Neural cell (in vitro differentiated cells): ENCODE data around the gene CRYBB1. TPM values are rescaled to one million over a fixed set of nuclear protein-coding genes. Genes with fewer than 3 reads are reported as not detected.

ENCODE experiments used
- H2AFZ ChIP-seq: fragments of 200-600, 300-800 bp; sonication (generic), shearing (Covaris generic); 2 replicates; pipeline ENCODE4 v1.6.0; 2014; ENCODE audit warnings: low read depth, mild to moderate bottlenecking, antibody characterized with exemption, low read length, moderate library complexity
- H3F3A ChIP-seq: fragments of 200-600 bp; shearing (Covaris generic); 2 replicates; pipeline ENCODE4 v1.6.1; 2016; ENCODE audit warnings: mild to moderate bottlenecking, moderate library complexity, mixed read lengths, antibody characterized with exemption, low read length; ENCODE audit not compliant: insufficient read depth, poor library complexity, severe bottlenecking
- H3K27ac ChIP-seq: fragments of 200-600, 300-800 bp; sonication (generic), shearing (Covaris generic); 2 replicates; pipeline ENCODE4 v1.5.1; 2014; ENCODE audit warnings: mild to moderate bottlenecking, low read length, moderate library complexity
- H3K27me3 ChIP-seq: fragments of 300-800, 200-600 bp; sonication (generic), shearing (Covaris generic); 2 replicates; pipeline ENCODE4 v1.6.0; 2014; ENCODE audit warnings: mild to moderate bottlenecking, low read depth, low read length, moderate library complexity; ENCODE audit not compliant: insufficient read depth
- H3K36me3 ChIP-seq: fragments of 300-800, 200-600 bp; sonication (generic), shearing (Covaris generic); 2 replicates; pipeline ENCODE4 v1.5.1; 2014; ENCODE audit warnings: mild to moderate bottlenecking, antibody characterized with exemption, low read length, moderate library complexity; ENCODE audit not compliant: insufficient read depth
- H3K4me2 ChIP-seq: fragments of 300-800, 200-600 bp; sonication (generic), shearing (Covaris generic); 2 replicates; pipeline ENCODE4 v1.6.0; 2014; ENCODE audit warnings: mild to moderate bottlenecking, low read length
- H3K4me3 ChIP-seq: fragments of 300-800, 200-600 bp; sonication (generic), shearing (Covaris generic); 2 replicates; pipeline ENCODE4 v1.5.1; 2014; ENCODE audit warnings: mild to moderate bottlenecking, low read length, moderate library complexity
- H3K79me2 ChIP-seq: fragments of 200-600 bp; shearing (Covaris generic); replicated peaks from 2 replicates; pipeline ENCODE4 v1.6.0; 2014; ENCODE audit warnings: mild to moderate bottlenecking, low read length, moderate library complexity; ENCODE audit not compliant: insufficient read depth
- H3K9ac ChIP-seq: fragments of 300-800, 200-600 bp; sonication (generic), shearing (Covaris generic); 2 replicates; pipeline ENCODE4 v1.6.1; 2016; ENCODE audit warnings: mild to moderate bottlenecking, low read length, mixed read lengths
- H3K9me2 ChIP-seq: fragments of 200-600 bp; shearing (Covaris generic); 2 replicates; pipeline ENCODE4 v1.6.1; 2016; ENCODE audit warnings: mild to moderate bottlenecking, low read length, mixed read lengths; ENCODE audit not compliant: insufficient read depth
- H3K9me3 ChIP-seq: fragments of 200-600, 300-800 bp; sonication (generic), shearing (Covaris generic); 2 replicates; pipeline ENCODE4 v1.6.1; 2016; ENCODE audit warnings: mild to moderate bottlenecking, mixed run types, low read length, moderate library complexity, mixed read lengths
- H4K20me1 ChIP-seq: fragments of 200-600 bp; shearing (Covaris generic); 2 replicates; pipeline ENCODE4 v1.6.1; 2016; ENCODE audit warnings: mild to moderate bottlenecking, mixed run types; ENCODE audit not compliant: insufficient read depth
- CTCF ChIP-seq: fragments of 450-650 bp; IDR thresholded peaks from 2 replicates; pipeline ENCODE4 v1.5.1; 2014; ENCODE audit warnings: antibody characterized with exemption, mild to moderate bottlenecking, moderate library complexity; ENCODE audit not compliant: poor library complexity, severe bottlenecking
- EP300 ChIP-seq: fragments of 450-650 bp; conservative IDR thresholded peaks from 2 replicates; pipeline ENCODE4 v1.6.1; 2014; ENCODE audit warnings: antibody characterized with exemption, mild to moderate bottlenecking, moderate library complexity; ENCODE audit not compliant: poor library complexity, severe bottlenecking
- EZH2 ChIP-seq: fragments of 200-600, 300-800 bp; shearing (Covaris generic), sonication (generic); IDR thresholded peaks from 2 replicates; pipeline ENCODE4 v1.6.1; 2014; ENCODE audit warnings: antibody characterized with exemption, low read length, borderline replicate concordance, mild to moderate bottlenecking; ENCODE audit not compliant: insufficient read depth, poor library complexity, severe bottlenecking
- MXI1 ChIP-seq: fragments of 450-650 bp; conservative IDR thresholded peaks from 2 replicates; pipeline ENCODE4 v1.6.1; 2014; ENCODE audit warnings: antibody characterized with exemption, mild to moderate bottlenecking; ENCODE audit not compliant: poor library complexity, severe bottlenecking
- POLR2AphosphoS5 ChIP-seq: IDR thresholded peaks from 2 replicates; pipeline ENCODE4 v1.6.1; 2012
- RAD21 ChIP-seq: fragments of 450-650 bp; conservative IDR thresholded peaks from 2 replicates; pipeline ENCODE4 v1.6.1; 2014; ENCODE audit warnings: antibody characterized with exemption, mild to moderate bottlenecking, moderate library complexity
- REST ChIP-seq: IDR thresholded peaks from 2 replicates; pipeline ENCODE4 v1.6.1; 2012; ENCODE audit warnings: borderline replicate concordance
- SMC3 ChIP-seq: fragments of 450-650 bp; conservative IDR thresholded peaks from 2 replicates; pipeline ENCODE4 v1.6.1; 2014; ENCODE audit warnings: antibody characterized with exemption, mild to moderate bottlenecking, moderate library complexity; ENCODE audit not compliant: poor library complexity
- TAF1 ChIP-seq: IDR thresholded peaks from 2 replicates; pipeline ENCODE4 v1.6.1; 2012; ENCODE audit warnings: low read depth
- polyA plus RNA-seq: library from polyadenylated mRNA; depleted of rRNA; stranded (reverse); fragments of >200 nt; gene quantifications from 2 replicates; pipeline ENCODE4 v1.2.3, GENCODE V29; 2014

The CRYBB1 gene
- polyA plus RNA-seq, 1 donor from 2014 or later, result not detected

GRCh38 chr22:26616650-26617049 is 1.2 kb downstream of the CRYBB1 start:
- no peak overlapping the region for H3K9ac ChIP-seq
- no peaks in the 10 kb centered on the region for H3K36me3 ChIP-seq
- no peak for TF ChIP-seq POLR2AphosphoS5
- TF ChIP-seq TAF1, result no peak
- no peak for TF ChIP-seq MXI1
- TF ChIP-seq EZH2, result no peak
- no peak for TF ChIP-seq RAD21
- no peak for TF ChIP-seq REST
- TF ChIP-seq SMC3, result no peak
- TF ChIP-seq EP300, result no peak
- no peak for TF ChIP-seq CTCF
- H3K79me2 ChIP-seq, result no peaks in the 10 kb centered on the region
- no peak overlapping the region for H3K4me2 ChIP-seq
- no peaks in the 10 kb centered on the region for H3K9me3 ChIP-seq
- H3K4me3 ChIP-seq, result no peak overlapping the region
- H3K27me3 ChIP-seq, result no peaks in the 10 kb centered on the region
- no peaks in the 10 kb centered on the region for H3K9me2 ChIP-seq
- H2AFZ ChIP-seq, result no peak overlapping the region
- no peaks in the 10 kb centered on the region for H4K20me1 ChIP-seq
- no peaks in the 10 kb centered on the region for H3F3A ChIP-seq
- H3K27ac ChIP-seq, result no peak overlapping the region

GRCh38 chr22:26615830-26616435 is 1.9 kb downstream of the CRYBB1 start:
- Histone ChIP-seq H3K4me2 (no peak overlapping the region), H3K27me3 (no peaks in the 10 kb centered on the region), H3K9ac (no peak overlapping the region), H3F3A (no peaks in the 10 kb centered on the region), H3K36me3 (no peaks in the 10 kb centered on the region), H3K9me3 (no peaks in the 10 kb centered on the region), H3K79me2 (no peaks in the 10 kb centered on the region), H4K20me1 (no peaks in the 10 kb centered on the region), H2AFZ (no peak overlapping the region), H3K4me3 (no peak overlapping the region), H3K27ac (no peak overlapping the region), H3K9me2 (no peaks in the 10 kb centered on the region)
- TF ChIP-seq MXI1 (no peak), SMC3 (no peak), TAF1 (no peak), CTCF (no peak), EP300 (no peak), RAD21 (no peak), POLR2AphosphoS5 (no peak), REST (no peak), EZH2 (no peak)
